ENCODE data around the gene PGA5.

Gene PGA5

GRCh38 chr11:61298663-61299244, 57.8 kb downstream of the PGA5 start:
- no peaks in the 10 kb centered on the region for H3K9me3 ChIP-seq (ENCODE audit: control insufficient read depth, insufficient read depth, low read length)
- no peak overlapping the region for H3K9ac ChIP-seq (ENCODE audit: low read depth, low read length)
- no peak overlapping the region for H3K27ac ChIP-seq (ENCODE audit: low read depth, low read length)
- H3K27me3 ChIP-seq (ENCODE audit: control insufficient read depth, insufficient read depth, low read length): peaks cover 6% of the 10 kb centered on the region
- H3K4me3 ChIP-seq (ENCODE audit: low read depth, low read length): no peak overlapping the region
- peaks cover 66% of the 10 kb centered on the region for H3K36me3 ChIP-seq (ENCODE audit: control insufficient read depth, insufficient read depth, low read length)
- peaks cover 12% of the 10 kb centered on the region; the same call in 1 of the 2 replicates for H3K4me1 ChIP-seq (ENCODE audit: control insufficient read depth, insufficient read depth, low read length)

Data from HUES48 (cell line).